HFFc6 (cell line): ENCODE data around the gene SPOCK1. TPM values are rescaled to one million over a fixed set of nuclear protein-coding genes. Genes with fewer than 3 reads are reported as not detected.

Experiments used
- DNase-seq: peaks from one replicate; pipeline ENCODE4 v3.0.0-alpha.2; 2018
- H3K27ac Mint-ChIP-seq: 2 replicates; pipeline ENCODE4 v1.8.0; 2020; ENCODE audit warnings: mild to moderate bottlenecking, mixed read lengths
- H3K27me3 Mint-ChIP-seq: 2 replicates; pipeline ENCODE4 v1.8.0; 2021; ENCODE audit warnings: mild to moderate bottlenecking, moderate library complexity, mixed read lengths; ENCODE audit not compliant: insufficient read depth
- H3K36me3 Mint-ChIP-seq: 2 replicates; pipeline ENCODE4 v1.8.0; 2021; ENCODE audit warnings: low read depth, mixed read lengths
- H3K4me1 Mint-ChIP-seq: 2 replicates; pipeline ENCODE4 v1.8.0; 2020; ENCODE audit warnings: low read depth, mixed read lengths
- H3K4me3 Mint-ChIP-seq: 2 replicates; pipeline ENCODE4 v1.8.0; 2020; ENCODE audit warnings: mild to moderate bottlenecking, moderate library complexity, mixed read lengths
- H3K9me3 Mint-ChIP-seq: 2 replicates; pipeline ENCODE4 v1.8.0; 2020; ENCODE audit warnings: mild to moderate bottlenecking, mixed read lengths
- CTCF ChIP-seq: fragments of 200-600 bp; sonication (generic); IDR thresholded peaks from 2 replicates; pipeline ENCODE4 v1.5.0; 2021; ENCODE audit warnings: antibody characterized with exemption, mild to moderate bottlenecking
- total RNA-seq, 6 experiments: library from RNA; stranded (reverse); fragmentation: NEBNext Ultra II Directional; extraction: Animal tissue kit (Norgen Biotek cat#: 25700); gene quantifications; 2 replicates in 1 of 6; 3 replicates in 5 of 6; pipeline ENCODE4 v1.2.3, GENCODE V29; 2021

SPOCK1 gene
- total RNA-seq, 6 experiments from 2014 or later, result 111 to 170 (median 125) TPM

- no peak overlapping the region for H3K27ac Mint-ChIP-seq
Observed at GRCh38 chr5:137061382-137061781, 437.7 kb downstream of the SPOCK1 start.

GRCh38 chr5:137058089-137058488 is 441.0 kb downstream of the SPOCK1 start:
- Mint-ChIP-seq H3K27ac (no peak overlapping the region), H3K36me3 (no peaks in the 10 kb centered on the region), H3K4me1 (no peaks in the 10 kb centered on the region), H3K27me3 (no peaks in the 10 kb centered on the region), H3K9me3 (no peaks in the 10 kb centered on the region), H3K4me3 (no peak overlapping the region)
- DNase-seq, result no peak
- TF ChIP-seq CTCF, result no peak

More at GRCh38 chr5:137061382-137061781, 437.7 kb downstream of the SPOCK1 start:
- no peak for TF ChIP-seq CTCF
- H3K27me3 Mint-ChIP-seq, result no peaks in the 10 kb centered on the region
- no peaks in the 10 kb centered on the region for H3K9me3 Mint-ChIP-seq
- no peaks in the 10 kb centered on the region for H3K36me3 Mint-ChIP-seq
- no peaks in the 10 kb centered on the region for H3K4me1 Mint-ChIP-seq
- no peak for DNase-seq
- H3K4me3 Mint-ChIP-seq, result no peak overlapping the region

- no peak for DNase-seq
- H3K4me3 Mint-ChIP-seq, result no peak overlapping the region
- H3K4me1 Mint-ChIP-seq, result no peaks in the 10 kb centered on the region; the same call in 1 of the 2 replicates
- H3K27me3 Mint-ChIP-seq, result no peaks in the 10 kb centered on the region
- H3K27ac Mint-ChIP-seq, result no peak overlapping the region
- TF ChIP-seq CTCF, result no peak
- H3K36me3 Mint-ChIP-seq, result no peaks in the 10 kb centered on the region
- no peaks in the 10 kb centered on the region for H3K9me3 Mint-ChIP-seq
Observed at GRCh38 chr5:137056676-137057075, 442.4 kb downstream of the SPOCK1 start.

GRCh38 chr5:137055271-137055872 is 443.8 kb downstream of the SPOCK1 start:
- H3K27me3 Mint-ChIP-seq, result no peaks in the 10 kb centered on the region
- H3K27ac Mint-ChIP-seq, result no peak overlapping the region
- TF ChIP-seq CTCF, result no peak
- no peaks in the 10 kb centered on the region for H3K36me3 Mint-ChIP-seq
- no peaks in the 10 kb centered on the region; the same call in 1 of the 2 replicates for H3K4me1 Mint-ChIP-seq
- DNase-seq, result no peak
- no peaks in the 10 kb centered on the region for H3K9me3 Mint-ChIP-seq
- H3K4me3 Mint-ChIP-seq, result no peak overlapping the region

GRCh38 chr5:137054792-137055191 is 444.3 kb downstream of the SPOCK1 start:
- H3K27me3 Mint-ChIP-seq, result no peaks in the 10 kb centered on the region
- DNase-seq, result no peak
- no peaks in the 10 kb centered on the region; the same call in 1 of the 2 replicates for H3K4me1 Mint-ChIP-seq
- H3K36me3 Mint-ChIP-seq, result no peaks in the 10 kb centered on the region
- H3K4me3 Mint-ChIP-seq, result no peak overlapping the region
- H3K9me3 Mint-ChIP-seq, result no peaks in the 10 kb centered on the region
- no peak for TF ChIP-seq CTCF
- H3K27ac Mint-ChIP-seq, result no peak overlapping the region
